Peyer's patch (tissue), 4 donors: ENCODE measurements around the gene IFI30.

Experiments
- CTCF ChIP-seq, 6 experiments: fragments of 450-650 bp in 4 of 6; fragments of 200-600 bp in 2 of 6; sonication (generic) in 1 of 6; IDR thresholded peaks; one replicate each; pipeline ENCODE4 v1.5.1; 2017 to 2019; ENCODE audit warnings: antibody characterized with exemption in 6 of 6, mild to moderate bottlenecking in 3 of 6, moderate library complexity in 1 of 6
- POLR2A ChIP-seq, 2 donors: fragments of 450-650 bp; IDR thresholded peaks; one replicate each; pipeline ENCODE4 v1.5.1; 2017; ENCODE audit warnings: antibody characterized with exemption in 2 of 2, mild to moderate bottlenecking in 2 of 2, moderate library complexity in 2 of 2

GRCh38 chr19:18135712-18136584 is 37.7 kb upstream of the IFI30 start:
- TF ChIP-seq CTCF (IDR thresholded peaks at IDR 0.05) (no peak), POLR2A (IDR thresholded peaks at IDR 0.05) (no peak)
